ENCODE measurements around the gene ANKRD42.
A peak's percentile ranks its signal among the peaks of the same experiment; 100 is the strongest.

DNA sequence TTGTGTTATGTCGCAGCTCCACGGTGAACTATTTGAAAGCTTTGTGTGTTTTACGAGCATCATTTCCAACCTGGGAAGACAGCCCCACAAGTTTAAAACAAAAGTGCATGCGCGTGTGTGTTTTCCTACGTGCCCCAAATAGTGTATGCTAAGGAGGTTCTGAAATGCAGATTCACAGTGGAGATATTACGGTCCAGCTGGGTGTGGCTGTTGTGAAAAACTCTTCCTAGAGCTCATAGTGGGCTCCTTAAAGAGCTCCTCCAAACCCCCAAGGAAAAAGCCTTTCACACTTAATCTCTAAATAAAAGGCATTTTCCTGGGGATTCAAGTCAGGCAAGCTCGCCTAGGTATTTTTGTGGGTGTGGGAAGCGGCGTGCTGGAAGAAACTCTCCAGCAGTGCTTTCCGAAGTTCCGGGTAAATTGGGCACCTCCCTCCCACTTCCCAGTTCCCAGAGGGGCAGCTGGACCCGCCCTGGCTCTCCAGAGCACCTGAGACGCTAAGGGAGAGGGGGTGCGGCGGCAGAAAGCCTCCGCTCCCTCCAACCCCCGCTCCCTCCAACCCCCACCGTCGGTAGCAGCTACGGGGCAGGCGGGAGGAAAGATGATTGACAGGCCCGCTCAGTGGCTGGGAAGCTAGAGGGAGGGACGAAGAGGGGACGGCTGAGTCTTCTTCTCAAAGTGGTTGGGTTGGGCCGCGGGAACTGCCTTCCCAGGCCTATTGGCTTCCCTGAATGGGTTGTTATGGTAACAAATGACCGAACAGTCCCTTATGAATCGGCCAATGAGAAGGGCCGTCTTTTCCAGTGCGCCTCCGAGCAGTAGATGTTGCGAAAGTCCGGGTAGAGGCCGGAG is 37.1 kb upstream of the ANKRD42 start:
- TF ChIP-seq POLR2A (IDR thresholded peaks at IDR 0.05), result peak; percentile 17 to 52
- TF ChIP-seq, protein P1, sequence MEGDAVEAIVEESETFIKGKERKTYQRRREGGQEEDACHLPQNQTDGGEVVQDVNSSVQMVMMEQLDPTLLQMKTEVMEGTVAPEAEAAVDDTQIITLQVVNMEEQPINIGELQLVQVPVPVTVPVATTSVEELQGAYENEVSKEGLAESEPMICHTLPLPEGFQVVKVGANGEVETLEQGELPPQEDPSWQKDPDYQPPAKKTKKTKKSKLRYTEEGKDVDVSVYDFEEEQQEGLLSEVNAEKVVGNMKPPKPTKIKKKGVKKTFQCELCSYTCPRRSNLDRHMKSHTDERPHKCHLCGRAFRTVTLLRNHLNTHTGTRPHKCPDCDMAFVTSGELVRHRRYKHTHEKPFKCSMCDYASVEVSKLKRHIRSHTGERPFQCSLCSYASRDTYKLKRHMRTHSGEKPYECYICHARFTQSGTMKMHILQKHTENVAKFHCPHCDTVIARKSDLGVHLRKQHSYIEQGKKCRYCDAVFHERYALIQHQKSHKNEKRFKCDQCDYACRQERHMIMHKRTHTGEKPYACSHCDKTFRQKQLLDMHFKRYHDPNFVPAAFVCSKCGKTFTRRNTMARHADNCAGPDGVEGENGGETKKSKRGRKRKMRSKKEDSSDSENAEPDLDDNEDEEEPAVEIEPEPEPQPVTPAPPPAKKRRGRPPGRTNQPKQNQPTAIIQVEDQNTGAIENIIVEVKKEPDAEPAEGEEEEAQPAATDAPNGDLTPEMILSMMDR (IDR thresholded peaks at IDR 0.05), result no peak

Data from heart left ventricle (tissue), 13 donors.